Neural cell (in vitro differentiated cells): ENCODE measurements around the gene MTIF2. TPM values are rescaled to one million over a fixed set of nuclear protein-coding genes. Genes with fewer than 3 reads are reported as not detected.
"Not testable (repeated sequence)": the region's sequence is repeated elsewhere in the genome, so short reads cannot be mapped to it uniquely, and the experiment has no call there.

Source experiments
- H2AFZ ChIP-seq: fragments of 200-600, 300-800 bp; sonication (generic), shearing (Covaris generic); 2 replicates; pipeline ENCODE4 v1.6.0; 2014; ENCODE audit warnings: low read depth, mild to moderate bottlenecking, antibody characterized with exemption, low read length, moderate library complexity
- H3F3A ChIP-seq: fragments of 200-600 bp; shearing (Covaris generic); 2 replicates; pipeline ENCODE4 v1.6.1; 2016; ENCODE audit warnings: mild to moderate bottlenecking, moderate library complexity, mixed read lengths, antibody characterized with exemption, low read length; ENCODE audit not compliant: insufficient read depth, poor library complexity, severe bottlenecking
- H3K27ac ChIP-seq: fragments of 200-600, 300-800 bp; sonication (generic), shearing (Covaris generic); 2 replicates; pipeline ENCODE4 v1.5.1; 2014; ENCODE audit warnings: mild to moderate bottlenecking, low read length, moderate library complexity
- H3K27me3 ChIP-seq: fragments of 300-800, 200-600 bp; sonication (generic), shearing (Covaris generic); 2 replicates; pipeline ENCODE4 v1.6.0; 2014; ENCODE audit warnings: mild to moderate bottlenecking, low read depth, low read length, moderate library complexity; ENCODE audit not compliant: insufficient read depth
- H3K36me3 ChIP-seq: fragments of 300-800, 200-600 bp; sonication (generic), shearing (Covaris generic); 2 replicates; pipeline ENCODE4 v1.5.1; 2014; ENCODE audit warnings: mild to moderate bottlenecking, antibody characterized with exemption, low read length, moderate library complexity; ENCODE audit not compliant: insufficient read depth
- H3K4me2 ChIP-seq: fragments of 300-800, 200-600 bp; sonication (generic), shearing (Covaris generic); 2 replicates; pipeline ENCODE4 v1.6.0; 2014; ENCODE audit warnings: mild to moderate bottlenecking, low read length
- H3K4me3 ChIP-seq: fragments of 300-800, 200-600 bp; sonication (generic), shearing (Covaris generic); 2 replicates; pipeline ENCODE4 v1.5.1; 2014; ENCODE audit warnings: mild to moderate bottlenecking, low read length, moderate library complexity
- H3K79me2 ChIP-seq: fragments of 200-600 bp; shearing (Covaris generic); replicated peaks from 2 replicates; pipeline ENCODE4 v1.6.0; 2014; ENCODE audit warnings: mild to moderate bottlenecking, low read length, moderate library complexity; ENCODE audit not compliant: insufficient read depth
- H3K9ac ChIP-seq: fragments of 300-800, 200-600 bp; sonication (generic), shearing (Covaris generic); 2 replicates; pipeline ENCODE4 v1.6.1; 2016; ENCODE audit warnings: mild to moderate bottlenecking, low read length, mixed read lengths
- H3K9me2 ChIP-seq: fragments of 200-600 bp; shearing (Covaris generic); 2 replicates; pipeline ENCODE4 v1.6.1; 2016; ENCODE audit warnings: mild to moderate bottlenecking, low read length, mixed read lengths; ENCODE audit not compliant: insufficient read depth
- H3K9me3 ChIP-seq: fragments of 200-600, 300-800 bp; sonication (generic), shearing (Covaris generic); 2 replicates; pipeline ENCODE4 v1.6.1; 2016; ENCODE audit warnings: mild to moderate bottlenecking, mixed run types, low read length, moderate library complexity, mixed read lengths
- H4K20me1 ChIP-seq: fragments of 200-600 bp; shearing (Covaris generic); 2 replicates; pipeline ENCODE4 v1.6.1; 2016; ENCODE audit warnings: mild to moderate bottlenecking, mixed run types; ENCODE audit not compliant: insufficient read depth
- EP300 ChIP-seq: fragments of 450-650 bp; conservative IDR thresholded peaks from 2 replicates; pipeline ENCODE4 v1.6.1; 2014; ENCODE audit warnings: antibody characterized with exemption, mild to moderate bottlenecking, moderate library complexity; ENCODE audit not compliant: poor library complexity, severe bottlenecking
- EZH2 ChIP-seq: fragments of 200-600, 300-800 bp; shearing (Covaris generic), sonication (generic); IDR thresholded peaks from 2 replicates; pipeline ENCODE4 v1.6.1; 2014; ENCODE audit warnings: antibody characterized with exemption, low read length, borderline replicate concordance, mild to moderate bottlenecking; ENCODE audit not compliant: insufficient read depth, poor library complexity, severe bottlenecking
- MXI1 ChIP-seq: fragments of 450-650 bp; conservative IDR thresholded peaks from 2 replicates; pipeline ENCODE4 v1.6.1; 2014; ENCODE audit warnings: antibody characterized with exemption, mild to moderate bottlenecking; ENCODE audit not compliant: poor library complexity, severe bottlenecking
- POLR2AphosphoS5 ChIP-seq: IDR thresholded peaks from 2 replicates; pipeline ENCODE4 v1.6.1; 2012
- RAD21 ChIP-seq: fragments of 450-650 bp; conservative IDR thresholded peaks from 2 replicates; pipeline ENCODE4 v1.6.1; 2014; ENCODE audit warnings: antibody characterized with exemption, mild to moderate bottlenecking, moderate library complexity
- SMC3 ChIP-seq: fragments of 450-650 bp; conservative IDR thresholded peaks from 2 replicates; pipeline ENCODE4 v1.6.1; 2014; ENCODE audit warnings: antibody characterized with exemption, mild to moderate bottlenecking, moderate library complexity; ENCODE audit not compliant: poor library complexity
- TAF1 ChIP-seq: IDR thresholded peaks from 2 replicates; pipeline ENCODE4 v1.6.1; 2012; ENCODE audit warnings: low read depth
- polyA plus RNA-seq: library from polyadenylated mRNA; depleted of rRNA; stranded (reverse); fragments of >200 nt; gene quantifications from 2 replicates; pipeline ENCODE4 v1.2.3, GENCODE V29; 2014
- TF ChIP-seq, protein P1 (sequence below): IDR thresholded peaks from 2 replicates; pipeline ENCODE4 v1.6.1; 2012; ENCODE audit warnings: borderline replicate concordance
- TF ChIP-seq, protein P2 (sequence below): fragments of 450-650 bp; IDR thresholded peaks from 2 replicates; pipeline ENCODE4 v1.5.1; 2014; ENCODE audit warnings: antibody characterized with exemption, mild to moderate bottlenecking, moderate library complexity; ENCODE audit not compliant: poor library complexity, severe bottlenecking

Gene MTIF2
- polyA plus RNA-seq, 1 donor from 2014 or later, result 15.1 TPM

DNA sequence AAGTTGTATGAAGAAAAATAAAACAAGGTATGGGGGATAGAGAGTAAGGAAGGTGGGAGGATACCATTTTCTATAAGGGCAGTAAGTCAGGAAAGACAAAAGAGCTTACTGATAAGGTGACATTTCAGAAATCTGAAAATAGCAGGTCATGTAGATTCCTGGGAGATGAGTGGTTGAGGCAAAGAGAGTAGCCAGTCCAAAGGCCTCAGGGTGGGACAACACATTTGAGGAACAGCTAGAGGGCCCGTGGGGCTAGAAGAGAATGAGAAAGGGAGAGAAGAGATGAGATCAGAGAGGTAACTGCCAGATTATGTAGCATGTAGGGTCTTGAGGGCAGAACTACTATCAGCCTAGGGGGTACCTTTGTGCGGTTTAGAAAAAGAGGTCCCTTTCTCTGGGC lies 39.8 kb downstream of the MTIF2 start:
- Histone ChIP-seq H3K27me3 (no peaks in the 10 kb centered on the region), H3K79me2 (peaks cover 35% of the 10 kb centered on the region), H3K9ac (no peak overlapping the region), H3K36me3 (peaks cover under 1% of the 10 kb centered on the region), H4K20me1 (no peaks in the 10 kb centered on the region), H3K9me2 (no peaks in the 10 kb centered on the region), H3K4me2 (no peak overlapping the region), H3K27ac (no peak overlapping the region), H2AFZ (no peak overlapping the region), H3K9me3 (no peaks in the 10 kb centered on the region), H3K4me3 (no peak overlapping the region), H3F3A (no peaks in the 10 kb centered on the region)
- no peak for TF ChIP-seq TAF1
- TF ChIP-seq EZH2, result no peak
- TF ChIP-seq, protein P1, sequence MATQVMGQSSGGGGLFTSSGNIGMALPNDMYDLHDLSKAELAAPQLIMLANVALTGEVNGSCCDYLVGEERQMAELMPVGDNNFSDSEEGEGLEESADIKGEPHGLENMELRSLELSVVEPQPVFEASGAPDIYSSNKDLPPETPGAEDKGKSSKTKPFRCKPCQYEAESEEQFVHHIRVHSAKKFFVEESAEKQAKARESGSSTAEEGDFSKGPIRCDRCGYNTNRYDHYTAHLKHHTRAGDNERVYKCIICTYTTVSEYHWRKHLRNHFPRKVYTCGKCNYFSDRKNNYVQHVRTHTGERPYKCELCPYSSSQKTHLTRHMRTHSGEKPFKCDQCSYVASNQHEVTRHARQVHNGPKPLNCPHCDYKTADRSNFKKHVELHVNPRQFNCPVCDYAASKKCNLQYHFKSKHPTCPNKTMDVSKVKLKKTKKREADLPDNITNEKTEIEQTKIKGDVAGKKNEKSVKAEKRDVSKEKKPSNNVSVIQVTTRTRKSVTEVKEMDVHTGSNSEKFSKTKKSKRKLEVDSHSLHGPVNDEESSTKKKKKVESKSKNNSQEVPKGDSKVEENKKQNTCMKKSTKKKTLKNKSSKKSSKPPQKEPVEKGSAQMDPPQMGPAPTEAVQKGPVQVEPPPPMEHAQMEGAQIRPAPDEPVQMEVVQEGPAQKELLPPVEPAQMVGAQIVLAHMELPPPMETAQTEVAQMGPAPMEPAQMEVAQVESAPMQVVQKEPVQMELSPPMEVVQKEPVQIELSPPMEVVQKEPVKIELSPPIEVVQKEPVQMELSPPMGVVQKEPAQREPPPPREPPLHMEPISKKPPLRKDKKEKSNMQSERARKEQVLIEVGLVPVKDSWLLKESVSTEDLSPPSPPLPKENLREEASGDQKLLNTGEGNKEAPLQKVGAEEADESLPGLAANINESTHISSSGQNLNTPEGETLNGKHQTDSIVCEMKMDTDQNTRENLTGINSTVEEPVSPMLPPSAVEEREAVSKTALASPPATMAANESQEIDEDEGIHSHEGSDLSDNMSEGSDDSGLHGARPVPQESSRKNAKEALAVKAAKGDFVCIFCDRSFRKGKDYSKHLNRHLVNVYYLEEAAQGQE, result no peak
- TF ChIP-seq POLR2AphosphoS5, result no peak
- TF ChIP-seq SMC3, result no peak
- TF ChIP-seq RAD21, result no peak
- TF ChIP-seq, protein P2, sequence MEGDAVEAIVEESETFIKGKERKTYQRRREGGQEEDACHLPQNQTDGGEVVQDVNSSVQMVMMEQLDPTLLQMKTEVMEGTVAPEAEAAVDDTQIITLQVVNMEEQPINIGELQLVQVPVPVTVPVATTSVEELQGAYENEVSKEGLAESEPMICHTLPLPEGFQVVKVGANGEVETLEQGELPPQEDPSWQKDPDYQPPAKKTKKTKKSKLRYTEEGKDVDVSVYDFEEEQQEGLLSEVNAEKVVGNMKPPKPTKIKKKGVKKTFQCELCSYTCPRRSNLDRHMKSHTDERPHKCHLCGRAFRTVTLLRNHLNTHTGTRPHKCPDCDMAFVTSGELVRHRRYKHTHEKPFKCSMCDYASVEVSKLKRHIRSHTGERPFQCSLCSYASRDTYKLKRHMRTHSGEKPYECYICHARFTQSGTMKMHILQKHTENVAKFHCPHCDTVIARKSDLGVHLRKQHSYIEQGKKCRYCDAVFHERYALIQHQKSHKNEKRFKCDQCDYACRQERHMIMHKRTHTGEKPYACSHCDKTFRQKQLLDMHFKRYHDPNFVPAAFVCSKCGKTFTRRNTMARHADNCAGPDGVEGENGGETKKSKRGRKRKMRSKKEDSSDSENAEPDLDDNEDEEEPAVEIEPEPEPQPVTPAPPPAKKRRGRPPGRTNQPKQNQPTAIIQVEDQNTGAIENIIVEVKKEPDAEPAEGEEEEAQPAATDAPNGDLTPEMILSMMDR, result no peak
- TF ChIP-seq EP300, result no peak
- no peak for TF ChIP-seq MXI1

DNA sequence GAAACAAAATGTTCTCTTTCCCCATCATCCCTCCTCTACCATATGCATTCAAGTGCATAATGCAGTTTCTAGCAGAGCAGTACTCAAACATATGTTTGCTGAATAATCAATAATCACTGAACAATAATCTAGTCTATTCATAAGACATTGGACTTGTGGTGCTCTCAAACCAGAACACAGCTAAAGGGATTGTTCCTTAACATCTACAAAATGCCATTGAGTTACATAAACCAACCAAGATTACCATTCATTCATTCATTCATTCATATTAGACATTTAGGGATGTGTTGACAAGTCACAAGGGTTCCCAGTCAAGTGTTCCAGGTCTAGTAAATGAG lies 40.8 kb downstream of the MTIF2 start:
- Histone ChIP-seq H3K27ac (no peak overlapping the region), H3K4me3 (no peak overlapping the region), H4K20me1 (no peaks in the 10 kb centered on the region), H3K79me2 (peaks cover 26% of the 10 kb centered on the region), H3F3A (no peaks in the 10 kb centered on the region), H3K9me3 (no peaks in the 10 kb centered on the region), H3K4me2 (no peak overlapping the region), H3K9me2 (no peaks in the 10 kb centered on the region), H3K27me3 (no peaks in the 10 kb centered on the region), H3K36me3 (no peaks in the 10 kb centered on the region), H3K9ac (no peak overlapping the region), H2AFZ (no peak overlapping the region)
- no peak for TF ChIP-seq EZH2
- TF ChIP-seq, protein P2, result no peak
- TF ChIP-seq MXI1, result no peak
- TF ChIP-seq EP300, result no peak
- TF ChIP-seq, protein P1, result no peak
- no peak for TF ChIP-seq SMC3
- TF ChIP-seq POLR2AphosphoS5, result no peak
- no peak for TF ChIP-seq TAF1

DNA sequence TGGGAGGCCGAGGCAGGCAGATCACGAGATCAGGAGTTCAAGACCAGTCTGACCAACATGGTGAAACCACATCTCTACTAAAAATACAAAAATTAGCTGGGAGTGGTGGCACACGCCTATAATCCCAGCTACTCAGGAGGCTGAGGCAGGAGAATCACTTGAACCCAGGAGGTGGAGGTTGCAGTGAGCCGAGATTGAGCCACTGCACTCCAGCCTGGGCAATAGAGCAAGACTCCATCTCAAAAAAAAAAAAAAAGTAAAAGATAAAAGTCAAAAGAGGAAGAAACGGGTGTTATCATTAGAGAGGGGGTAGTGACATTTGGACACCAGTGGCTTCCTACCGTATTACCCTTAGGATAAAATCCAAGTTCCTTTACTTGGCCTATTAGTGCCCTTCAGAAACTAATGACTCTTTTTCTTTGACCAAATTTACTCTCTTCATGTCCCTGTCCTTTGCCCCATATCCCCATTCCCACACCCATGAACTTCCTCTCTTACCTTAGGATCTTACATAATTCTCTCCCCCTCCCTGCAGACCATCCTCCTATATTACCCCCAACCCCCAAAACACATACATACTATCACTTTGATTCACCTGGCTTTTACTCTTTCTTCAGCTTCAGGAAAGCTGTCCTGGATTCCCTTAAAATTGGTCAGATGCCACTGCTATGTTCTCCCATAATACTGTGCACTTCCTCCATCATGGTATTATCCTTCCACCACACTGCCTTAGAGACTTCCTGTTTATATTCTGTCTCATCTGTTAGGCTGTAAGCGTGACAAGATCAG lies 41.4 kb downstream of the MTIF2 start:
- H3K9ac ChIP-seq, H4K20me1 ChIP-seq, H2AFZ ChIP-seq, H3K36me3 ChIP-seq, H3F3A ChIP-seq, H3K4me2 ChIP-seq, H3K27me3 ChIP-seq, H3K9me2 ChIP-seq, H3K27ac ChIP-seq, H3K4me3 ChIP-seq, H3K9me3 ChIP-seq: not testable (repeated sequence)
- H3K79me2 ChIP-seq, result peaks cover 20% of the 10 kb centered on the region
